Epithelial cell of alveolus of lung (primary cell): ENCODE measurements around the gene CNGA4. TPM values are rescaled to one million over a fixed set of nuclear protein-coding genes. Genes with fewer than 3 reads are reported as not detected.

Experiments used
- total RNA-seq: library from RNA; depleted of rRNA; stranded (reverse); fragments of >200 nt; gene quantifications from 2 replicates; pipeline ENCODE4 v1.2.1, GENCODE V29; 2015

CNGA4 gene
- total RNA-seq, result 0.16 TPM in 1 of 2 replicates, not detected in the other

DNA sequence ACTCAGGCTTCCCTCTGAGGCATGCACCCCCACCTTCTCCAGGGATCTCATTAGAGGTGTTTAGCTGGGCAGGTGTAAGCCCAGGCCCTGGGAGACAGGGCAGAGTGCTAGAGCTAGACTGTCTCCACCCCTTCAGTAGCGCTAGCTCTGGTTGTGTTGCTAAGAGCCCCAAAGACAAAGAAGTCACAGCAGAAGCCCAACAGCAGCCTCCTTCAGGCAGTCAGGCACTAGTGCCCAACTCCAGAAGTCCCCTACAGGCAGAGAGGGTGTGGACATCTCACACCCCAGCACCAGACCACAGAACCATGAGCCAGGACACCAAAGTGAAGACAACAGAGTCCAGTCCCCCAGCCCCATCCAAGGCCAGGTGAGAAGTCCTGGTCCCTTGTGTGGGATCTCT lies at the start of gene CNGA4:
CNGA4 (plus strand) TSS at position 188 of the 400 bp plus-strand sequence; CDS start at position 306, 118 bp downstream.

DNA sequence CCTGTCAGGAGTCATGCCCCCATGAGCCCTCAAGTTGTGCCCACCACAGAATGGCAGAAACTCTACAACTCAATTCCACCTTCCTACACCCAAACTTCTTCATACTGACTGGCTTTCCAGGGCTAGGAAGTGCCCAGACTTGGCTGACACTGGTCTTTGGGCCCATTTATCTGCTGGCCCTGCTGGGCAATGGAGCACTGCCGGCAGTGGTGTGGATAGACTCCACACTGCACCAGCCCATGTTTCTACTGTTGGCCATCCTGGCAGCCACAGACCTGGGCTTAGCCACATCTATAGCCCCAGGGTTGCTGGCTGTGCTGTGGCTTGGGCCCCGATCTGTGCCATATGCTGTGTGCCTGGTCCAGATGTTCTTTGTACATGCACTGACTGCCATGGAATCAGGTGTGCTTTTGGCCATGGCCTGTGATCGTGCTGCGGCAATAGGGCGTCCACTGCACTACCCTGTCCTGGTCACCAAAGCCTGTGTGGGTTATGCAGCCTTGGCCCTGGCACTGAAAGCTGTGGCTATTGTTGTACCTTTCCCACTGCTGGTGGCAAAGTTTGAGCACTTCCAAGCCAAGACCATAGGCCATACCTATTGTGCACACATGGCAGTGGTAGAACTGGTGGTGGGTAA lies 39.6 kb upstream of the CNGA4 start, which contains the start of gene OR52W1:
OR52W1 (plus strand) TSS at position 51 of the 637 bp plus-strand sequence; CDS start at position 51, 0 bp downstream.

GRCh38 chr11:6205366-6205765 lies 33.5 kb upstream of the CNGA4 start, which contains the start of gene C11orf42:
TSS of gene C11orf42 (plus strand) at chr11:6205557. CDS start at chr11:6205616, 59 bp downstream.

DNA sequence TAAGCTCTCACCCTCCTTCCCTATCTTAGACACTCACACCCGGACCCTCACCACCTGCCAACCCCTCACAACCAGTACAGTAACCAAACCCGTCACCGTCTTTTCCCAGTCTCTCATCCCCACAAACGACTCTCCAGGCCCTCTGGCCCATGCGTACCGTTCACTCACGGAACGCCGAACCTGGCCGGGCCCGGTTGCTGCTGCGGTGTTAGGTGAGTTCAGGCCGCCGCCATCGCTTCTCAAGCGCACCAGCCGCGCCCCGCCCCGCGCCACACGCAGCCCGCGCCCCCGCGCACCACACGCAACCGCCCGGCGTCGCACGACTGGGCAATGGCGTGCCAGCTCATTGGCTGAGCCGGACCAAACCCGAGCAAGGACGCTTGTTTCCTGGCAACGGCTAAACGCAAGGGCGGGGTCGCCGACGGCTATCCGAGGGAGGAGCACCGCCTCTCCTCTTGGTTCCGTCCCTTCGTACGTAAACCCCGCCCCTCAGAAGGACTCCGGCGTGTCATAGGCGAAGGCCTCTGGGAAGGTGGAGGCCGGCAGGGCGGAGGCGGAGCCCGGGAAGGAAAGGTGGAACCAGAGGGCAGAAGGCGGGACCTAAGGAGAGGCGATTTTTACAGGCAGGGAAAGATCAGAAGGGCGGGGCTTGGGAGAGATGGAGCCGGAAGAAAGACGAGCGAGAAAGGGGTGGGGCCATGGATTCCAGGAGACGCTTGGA lies 4.3 kb upstream of the CNGA4 start, which contains the start of gene FHIP1B:
FHIP1B (minus strand) TSS at position 250 of the 721 bp plus-strand sequence. CDS start 10,120 bp downstream, outside the sequence.

Other genes with a start within 250 kb of the CNGA4 start
- not detected in 2 replicates for gene OR56A4, start 232.1 kb upstream of the CNGA4 start, total RNA-seq
- not detected in 2 replicates for gene OR56A1, start 208.3 kb upstream of the CNGA4 start, total RNA-seq
- not detected in 2 replicates for gene OR56B4, start 131.4 kb upstream of the CNGA4 start, total RNA-seq
- gene OR52B2, start 68.8 kb upstream of the CNGA4 start, total RNA-seq, result not detected in 2 replicates
- not detected in 2 replicates for gene OR52W1, start 39.9 kb upstream of the CNGA4 start, total RNA-seq
- not detected in 2 replicates for gene C11orf42, start 33.5 kb upstream of the CNGA4 start, total RNA-seq
- gene FHIP1B, start 4.5 kb upstream of the CNGA4 start, total RNA-seq, result 21.1 and 25.6 TPM in 2 replicates
- not detected in 2 replicates for gene CCKBR, start 20.7 kb downstream of the CNGA4 start, total RNA-seq
- gene CAVIN3, start 81.4 kb downstream of the CNGA4 start, total RNA-seq, result 114 and 694 TPM in 2 replicates
- gene SMPD1, start 151.4 kb downstream of the CNGA4 start, total RNA-seq, result 59.0 and 71.1 TPM in 2 replicates
- 41.0 and 41.1 TPM in 2 replicates for gene APBB1, start 180.0 kb downstream of the CNGA4 start, total RNA-seq
- gene HPX, start 201.9 kb downstream of the CNGA4 start, total RNA-seq, result 1.4 TPM in 1 of 2 replicates, not detected in the other
- gene TRIM3, start 234.9 kb downstream of the CNGA4 start, total RNA-seq, result 12.8 and 14.2 TPM in 2 replicates
- 53.4 and 79.7 TPM in 2 replicates for gene ARFIP2, start 242.2 kb downstream of the CNGA4 start, total RNA-seq
- 26.2 and 47.2 TPM in 2 replicates for gene TIMM10B, start 242.4 kb downstream of the CNGA4 start, total RNA-seq